CD14-positive monocyte (primary cell): ENCODE measurements around the gene TFEB. TPM values are rescaled to one million over a fixed set of nuclear protein-coding genes. Genes with fewer than 3 reads are reported as not detected.

Experiments
- DNase-seq, 3 donors: peaks; one replicate each; pipeline ENCODE4 v3.0.0-alpha.2; 2011 to 2022
- H2AFZ ChIP-seq: 2 replicates; pipeline ENCODE4 v1.6.0; 2012; ENCODE audit warnings: mild to moderate bottlenecking, low read depth, low read length, inconsistent platforms; ENCODE audit not compliant: insufficient read depth, poor library complexity, severe bottlenecking
- H3K27ac ChIP-seq, 2 donors: 1 replicate in 1 of 2; 2 replicates in 1 of 2; pipeline ENCODE4 v1.5.1; 2012 to 2013; ENCODE audit warnings: low read length in 2 of 2, control low read depth in 1 of 2, inconsistent platforms in 1 of 2, low read depth in 1 of 2, mild to moderate bottlenecking in 1 of 2
- H3K27me3 ChIP-seq, 2 donors: one replicate each; pipeline versions ENCODE4 v1.6.0 to v1.6.1; 2011 to 2013; ENCODE audit warnings: low read length in 2 of 2; ENCODE audit not compliant: control insufficient read depth in 2 of 2, insufficient read depth in 2 of 2
- H3K36me3 ChIP-seq, 2 donors: replicated peaks in 1 of 2; 1 replicate in 1 of 2; 2 replicates in 1 of 2; pipeline versions ENCODE4 v1.5.1 to v1.6.1; 2012 to 2013; ENCODE audit warnings: low read length in 2 of 2, control low read depth in 1 of 2, inconsistent platforms in 1 of 2, mild to moderate bottlenecking in 1 of 2; ENCODE audit not compliant: insufficient read depth in 2 of 2, control insufficient read depth in 1 of 2
- H3K4me1 ChIP-seq, 2 donors: 1 replicate in 1 of 2; 2 replicates in 1 of 2; pipeline versions ENCODE4 v1.5.1 to v1.6.1; 2012 to 2013; ENCODE audit warnings: low read length in 2 of 2, control low read depth in 1 of 2, inconsistent platforms in 1 of 2, mild to moderate bottlenecking in 1 of 2, moderate library complexity in 1 of 2; ENCODE audit not compliant: insufficient read depth in 2 of 2, control insufficient read depth in 1 of 2
- H3K4me2 ChIP-seq: replicated peaks from 2 replicates; pipeline ENCODE3; 2012; ENCODE audit warnings: low read length, moderate library complexity, mild to moderate bottlenecking; ENCODE audit not compliant: poor library complexity, severe bottlenecking; ENCODE audit errors: extremely low read depth
- H3K4me3 ChIP-seq, 3 experiments: fragments of 200-600 bp in 1 of 3; sonication (generic) in 1 of 3; replicated peaks in 1 of 3; 1 replicate in 2 of 3; 2 replicates in 1 of 3; pipeline ENCODE4 v1.5.1; 2011 to 2013; ENCODE audit warnings: low read length in 3 of 3, mild to moderate bottlenecking in 3 of 3, control low read depth in 2 of 3, low read depth in 2 of 3, inconsistent platforms in 1 of 3, moderate library complexity in 1 of 3
- H3K79me2 ChIP-seq: 2 replicates; pipeline ENCODE4 v1.6.0; 2012; ENCODE audit warnings: mild to moderate bottlenecking, control low read depth, inconsistent platforms, low read length, moderate library complexity; ENCODE audit not compliant: insufficient read depth
- H3K9ac ChIP-seq: 2 replicates; pipeline ENCODE4 v1.6.0; 2017; ENCODE audit warnings: low read length, mild to moderate bottlenecking; ENCODE audit not compliant: insufficient read depth, poor library complexity, severe bottlenecking
- H3K9me3 ChIP-seq, 2 donors: replicated peaks in 1 of 2; 1 replicate in 1 of 2; 2 replicates in 1 of 2; pipeline versions ENCODE4 v1.5.1 to v1.6.1; 2012 to 2013; ENCODE audit warnings: low read length in 2 of 2, control low read depth in 1 of 2; ENCODE audit not compliant: control insufficient read depth in 1 of 2, insufficient read depth in 1 of 2
- H4K20me1 ChIP-seq: 2 replicates; pipeline ENCODE4 v1.6.0; 2012; ENCODE audit warnings: mild to moderate bottlenecking, low read length, control low read depth, moderate library complexity; ENCODE audit not compliant: insufficient read depth
- H3K27ac Mint-ChIP-seq, 7 donors: one replicate each; pipeline ENCODE4 v1.8.0; 2020; ENCODE audit warnings: mild to moderate bottlenecking in 7 of 7, mixed read lengths in 7 of 7, moderate library complexity in 6 of 7, inconsistent platforms in 2 of 7
- H3K27me3 Mint-ChIP-seq, 3 donors: one replicate each; pipeline ENCODE4 v1.8.0; 2021 to 2022; ENCODE audit warnings: low read depth in 3 of 3, mild to moderate bottlenecking in 3 of 3, mixed read lengths in 3 of 3, moderate library complexity in 3 of 3, inconsistent platforms in 1 of 3
- H3K36me3 Mint-ChIP-seq, 2 donors: one replicate each; pipeline ENCODE4 v1.8.0; 2020; ENCODE audit warnings: mixed read lengths in 2 of 2, inconsistent platforms in 1 of 2, mild to moderate bottlenecking in 1 of 2
- H3K4me1 Mint-ChIP-seq: one replicate; pipeline ENCODE4 v1.8.0; 2020; ENCODE audit warnings: mild to moderate bottlenecking, mixed read lengths
- H3K4me3 Mint-ChIP-seq, 2 donors: one replicate each; pipeline ENCODE4 v1.8.0; 2020; ENCODE audit warnings: mild to moderate bottlenecking in 2 of 2, mixed read lengths in 2 of 2, moderate library complexity in 1 of 2
- H3K9me3 Mint-ChIP-seq, 7 donors: one replicate each; pipeline ENCODE4 v1.8.0; 2020 to 2022; ENCODE audit warnings: mixed read lengths in 7 of 7, mild to moderate bottlenecking in 6 of 7, moderate library complexity in 6 of 7, inconsistent platforms in 2 of 7
- WGBS: methylation state at CpG from one replicate; pipeline ENCODE4 v1.1.5; 2013; ENCODE audit warnings: missing lambda C conversion rate; ENCODE audit not compliant: insufficient coverage; 5-methylcytosine and 5-hydroxymethylcytosine counted together
- intact Hi-C, 2 donors: fragments of 100-400 bp; cut with micrococcal nuclease; formaldehyde crosslinking; loops; one replicate each; pipeline versions ENCODE4 v1.15.0 to v1.15.1; 2023
- polyA plus RNA-seq, 3 donors: library from polyadenylated mRNA; depleted of rRNA in 1 of 3; unstranded in 2 of 3; stranded (reverse) in 1 of 3; fragments of 300-500 nt in 2 of 3; fragments of >200 nt in 1 of 3; fragmentation: Illumina TruSeq in 2 of 3; gene quantifications; 1 replicate in 2 of 3; 2 replicates in 1 of 3; pipeline ENCODE4 v1.2.3, GENCODE V29; 2012 to 2021
- TF ChIP-seq, protein P1 (sequence below): fragments of 200-600 bp; IDR thresholded peaks from one replicate; pipeline ENCODE4 v1.8.0; 2022; ENCODE audit warnings: antibody characterized with exemption, mild to moderate bottlenecking

TFEB gene
- polyA plus RNA-seq, 3 donors = 42.6 to 60.0 (median 55.0) TPM

- H2AFZ ChIP-seq = no peak overlapping the region
- no peak overlapping the region for H3K4me3 Mint-ChIP-seq
- H3K27me3 ChIP-seq = no peaks in the 10 kb centered on the region
- no peaks in the 10 kb centered on the region for H3K9me3 Mint-ChIP-seq
- H3K36me3 ChIP-seq = peaks cover 31 to 78% of the 10 kb centered on the region in 2 donors
- TF ChIP-seq, protein P1, sequence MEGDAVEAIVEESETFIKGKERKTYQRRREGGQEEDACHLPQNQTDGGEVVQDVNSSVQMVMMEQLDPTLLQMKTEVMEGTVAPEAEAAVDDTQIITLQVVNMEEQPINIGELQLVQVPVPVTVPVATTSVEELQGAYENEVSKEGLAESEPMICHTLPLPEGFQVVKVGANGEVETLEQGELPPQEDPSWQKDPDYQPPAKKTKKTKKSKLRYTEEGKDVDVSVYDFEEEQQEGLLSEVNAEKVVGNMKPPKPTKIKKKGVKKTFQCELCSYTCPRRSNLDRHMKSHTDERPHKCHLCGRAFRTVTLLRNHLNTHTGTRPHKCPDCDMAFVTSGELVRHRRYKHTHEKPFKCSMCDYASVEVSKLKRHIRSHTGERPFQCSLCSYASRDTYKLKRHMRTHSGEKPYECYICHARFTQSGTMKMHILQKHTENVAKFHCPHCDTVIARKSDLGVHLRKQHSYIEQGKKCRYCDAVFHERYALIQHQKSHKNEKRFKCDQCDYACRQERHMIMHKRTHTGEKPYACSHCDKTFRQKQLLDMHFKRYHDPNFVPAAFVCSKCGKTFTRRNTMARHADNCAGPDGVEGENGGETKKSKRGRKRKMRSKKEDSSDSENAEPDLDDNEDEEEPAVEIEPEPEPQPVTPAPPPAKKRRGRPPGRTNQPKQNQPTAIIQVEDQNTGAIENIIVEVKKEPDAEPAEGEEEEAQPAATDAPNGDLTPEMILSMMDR = no peak
- no peak overlapping the region for H3K4me3 ChIP-seq
- 71% methylated on average over 1 of the region's 2 CpGs for WGBS
- H3K9ac ChIP-seq = no peak overlapping the region
- no peak for DNase-seq
- H3K27ac ChIP-seq = no peak overlapping the region
- peaks cover 46 to 54% of the 10 kb centered on the region in 2 donors for H3K36me3 Mint-ChIP-seq
- no peak overlapping the region for H3K4me2 ChIP-seq
- peaks cover 0 to 1% (median 0%) of the 10 kb centered on the region in 3 donors for H3K27me3 Mint-ChIP-seq
- peaks cover 45% of the 10 kb centered on the region for H3K79me2 ChIP-seq
- H3K4me1 ChIP-seq = peaks cover 0 to 3% of the 10 kb centered on the region in 2 donors
- H3K9me3 ChIP-seq = no peaks in the 10 kb centered on the region
- intact Hi-C loops = no loop called here
- H3K4me1 Mint-ChIP-seq = peaks cover 12% of the 10 kb centered on the region
- peaks cover 100% of the 10 kb centered on the region for H4K20me1 ChIP-seq
- peak overlapping the region in 1 of 7 donors; percentile 12 for H3K27ac Mint-ChIP-seq
Observed at GRCh38 chr6:41699063-41699462, 36.3 kb downstream of the TFEB start.

DNA sequence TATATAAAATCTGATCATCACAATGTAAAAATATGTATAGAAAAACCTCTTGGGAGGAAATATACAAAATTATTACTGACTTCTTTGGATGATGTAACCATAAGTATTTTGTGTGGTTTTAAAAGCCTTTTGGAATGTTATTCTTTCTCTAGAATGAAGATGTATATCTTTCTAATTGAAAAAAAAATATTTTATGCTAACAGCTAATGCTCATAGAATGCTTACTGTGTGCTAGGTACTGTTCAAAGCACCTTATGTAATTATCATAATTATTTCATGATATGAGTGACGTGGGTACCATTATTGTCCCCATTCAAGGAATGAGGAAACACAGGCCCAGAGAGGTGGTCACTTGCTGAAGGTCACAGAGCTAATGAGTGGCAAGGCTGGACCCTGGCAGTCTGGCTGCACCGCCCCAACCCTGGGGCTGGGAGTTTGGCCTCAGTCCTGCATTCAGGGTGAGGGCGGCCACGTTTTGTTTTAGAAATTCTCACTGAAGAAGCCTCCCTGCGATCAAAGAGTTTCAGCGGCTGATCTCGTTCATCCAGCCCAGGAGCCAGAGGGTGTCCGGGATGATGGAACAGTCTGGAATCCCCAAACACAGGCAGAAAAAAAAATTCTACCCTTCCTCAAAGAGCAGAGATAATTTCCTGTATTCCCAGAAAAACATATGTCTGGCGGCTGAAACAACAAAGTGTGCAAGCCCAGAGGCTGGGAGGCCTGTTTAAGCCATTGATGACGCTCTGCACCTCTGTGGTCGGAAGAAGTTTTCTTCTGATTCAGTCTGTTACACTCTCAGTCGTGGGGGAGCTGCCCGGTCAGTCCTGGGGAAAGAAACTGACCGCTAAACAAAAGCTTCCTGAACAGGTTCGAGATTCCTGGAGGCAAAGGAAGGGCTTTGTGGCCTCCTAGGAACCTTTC is 37.3 kb downstream of the TFEB start:
- 95% methylated on average over 7 of the region's 15 CpGs for WGBS
- H4K20me1 ChIP-seq = peaks cover 100% of the 10 kb centered on the region
- no peaks in the 10 kb centered on the region for H3K9me3 ChIP-seq
- Mint-ChIP-seq H3K36me3 (peaks cover 38 to 46% of the 10 kb centered on the region in 2 donors), H3K27me3 (peaks cover 0 to 3% (median 1%) of the 10 kb centered on the region in 3 donors), H3K27ac (peak overlapping the region in 4 of 7 donors; percentile 12 to 69 (median 52)), H3K9me3 (no peaks in the 10 kb centered on the region), H3K4me3 (no peak overlapping the region), H3K4me1 (peaks cover 8% of the 10 kb centered on the region)
- no peak overlapping the region for H3K4me2 ChIP-seq
- peaks cover 37% of the 10 kb centered on the region for H3K79me2 ChIP-seq
- intact Hi-C loops = no loop called here
- no peak overlapping the region for H3K27ac ChIP-seq
- H3K4me1 ChIP-seq = no peaks in the 10 kb centered on the region
- no peak overlapping the region for H3K9ac ChIP-seq
- TF ChIP-seq, protein P1 = no peak
- H3K36me3 ChIP-seq = peaks cover 28 to 70% of the 10 kb centered on the region in 2 donors
- no peaks in the 10 kb centered on the region for H3K27me3 ChIP-seq
- no peak overlapping the region for H2AFZ ChIP-seq
- no peak overlapping the region for H3K4me3 ChIP-seq
- DNase-seq = no peak
